Kidney (tissue), 14 donors: Measurements from ENCODE around the gene PIP4K2A. TPM values are rescaled to one million over a fixed set of nuclear protein-coding genes. Genes with fewer than 3 reads are reported as not detected.

ENCODE experiments used
- DNase-seq, 5 donors: peaks; one replicate each; pipeline ENCODE4 v3.0.0-alpha.2; 2013 to 2020
- FAIRE-seq: peaks from 2 replicates; lab custom pipeline; 2012; peaks lifted over from hg19 to GRCh38; lab: Jason Lieb, UNC
- H3K27ac ChIP-seq, 2 donors: one replicate each; pipeline ENCODE4 v1.7.0; 2013; ENCODE audit warnings: low read depth in 2 of 2, low read length in 2 of 2, inconsistent platforms in 1 of 2
- H3K27me3 ChIP-seq: one replicate; pipeline ENCODE4 v1.7.1; 2013; ENCODE audit warnings: low read length, inconsistent platforms; ENCODE audit not compliant: control insufficient read depth, insufficient read depth
- H3K36me3 ChIP-seq, 3 donors: one replicate each; pipeline versions ENCODE4 v1.7.0 to v1.7.1; 2013; ENCODE audit warnings: low read length in 3 of 3, control low read depth in 1 of 3, inconsistent platforms in 1 of 3; ENCODE audit not compliant: insufficient read depth in 3 of 3, control insufficient read depth in 2 of 3
- H3K4me1 ChIP-seq, 3 donors: one replicate each; pipeline versions ENCODE4 v1.7.0 to v1.7.1; 2013; ENCODE audit warnings: low read length in 3 of 3, inconsistent platforms in 1 of 3, low read depth in 1 of 3; ENCODE audit not compliant: control insufficient read depth in 2 of 3, insufficient read depth in 2 of 3
- H3K4me3 ChIP-seq, 3 donors: one replicate each; pipeline versions ENCODE4 v1.7.0 to v1.8.1; 2013; ENCODE audit warnings: low read length in 3 of 3, control low read depth in 1 of 3, inconsistent platforms in 1 of 3
- H3K9ac ChIP-seq, 3 donors: one replicate each; pipeline versions ENCODE4 v1.7.0 to v1.7.1; 2013; ENCODE audit warnings: low read length in 3 of 3, control low read depth in 1 of 3, inconsistent platforms in 1 of 3
- H3K9me3 ChIP-seq, 3 donors: one replicate each; pipeline versions ENCODE4 v1.7.0 to v1.7.1; 2013; ENCODE audit warnings: low read length in 3 of 3, control low read depth in 1 of 3, inconsistent platforms in 1 of 3; ENCODE audit not compliant: control insufficient read depth in 2 of 3, insufficient read depth in 1 of 3
- intact Hi-C: fragments of 100-400 bp; cut with DNase I; formaldehyde crosslinking; loops from one replicate; pipeline ENCODE4 v1.11.1; 2022
- polyA plus RNA-seq: library from polyadenylated mRNA; stranded (reverse); fragments of 350-450 nt; fragmentation: Illumina TruSeq; extraction: RNeasy Lipid Tissue Mini Kit (QIAGEN cat#74804); gene quantifications from one replicate; pipeline ENCODE4 v1.2.3, GENCODE V29; 2014; ENCODE audit warnings: low read depth, low replicate concordance; ENCODE audit not compliant: insufficient read depth
- total RNA-seq: library from RNA; stranded (reverse); fragmentation: NEBNext Ultra II Directional; extraction: Animal tissue kit (Norgen Biotek cat#: 25700); gene quantifications from one replicate; pipeline ENCODE4 v1.2.1, GENCODE V29; 2021
- TF ChIP-seq, protein P1 (sequence below): IDR thresholded peaks from 3 replicates; pipeline ENCODE4 v1.5.1; 2012; ENCODE audit warnings: mild to moderate bottlenecking, moderate library complexity, borderline replicate concordance; ENCODE audit not compliant: insufficient read depth; ENCODE audit errors: extremely low read depth
- donor health status: control.
- donor health status: control.
- donor health status: control.
- donor health status: control.
- donor health status: control.
- donor health status: DM: yes; HTN: yes; CAD: no.
- donor health status: Normal renal cell carcinoma (clear cell type).

PIP4K2A gene
- total and polyA plus RNA-seq, 2 donors from 2014 or later = 12.2 to 54.6 TPM

- Histone ChIP-seq H3K4me3 (no peak overlapping the region), H3K27ac (no peak overlapping the region), H3K4me1 (peaks cover 0 to 2% (median 0%) of the 10 kb centered on the region in 3 donors), H3K9ac (no peak overlapping the region), H3K27me3 (no peaks in the 10 kb centered on the region), H3K36me3 (no peaks in the 10 kb centered on the region), H3K9me3 (no peaks in the 10 kb centered on the region)
- intact Hi-C loops = no loop called here
- FAIRE-seq (no peak), DNase-seq (no peak)
- TF ChIP-seq, protein P1, sequence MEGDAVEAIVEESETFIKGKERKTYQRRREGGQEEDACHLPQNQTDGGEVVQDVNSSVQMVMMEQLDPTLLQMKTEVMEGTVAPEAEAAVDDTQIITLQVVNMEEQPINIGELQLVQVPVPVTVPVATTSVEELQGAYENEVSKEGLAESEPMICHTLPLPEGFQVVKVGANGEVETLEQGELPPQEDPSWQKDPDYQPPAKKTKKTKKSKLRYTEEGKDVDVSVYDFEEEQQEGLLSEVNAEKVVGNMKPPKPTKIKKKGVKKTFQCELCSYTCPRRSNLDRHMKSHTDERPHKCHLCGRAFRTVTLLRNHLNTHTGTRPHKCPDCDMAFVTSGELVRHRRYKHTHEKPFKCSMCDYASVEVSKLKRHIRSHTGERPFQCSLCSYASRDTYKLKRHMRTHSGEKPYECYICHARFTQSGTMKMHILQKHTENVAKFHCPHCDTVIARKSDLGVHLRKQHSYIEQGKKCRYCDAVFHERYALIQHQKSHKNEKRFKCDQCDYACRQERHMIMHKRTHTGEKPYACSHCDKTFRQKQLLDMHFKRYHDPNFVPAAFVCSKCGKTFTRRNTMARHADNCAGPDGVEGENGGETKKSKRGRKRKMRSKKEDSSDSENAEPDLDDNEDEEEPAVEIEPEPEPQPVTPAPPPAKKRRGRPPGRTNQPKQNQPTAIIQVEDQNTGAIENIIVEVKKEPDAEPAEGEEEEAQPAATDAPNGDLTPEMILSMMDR = no peak
These were observed 25.8 kb upstream of the PIP4K2A start for GRCh38 chr10:22740180-22740579.

DNA sequence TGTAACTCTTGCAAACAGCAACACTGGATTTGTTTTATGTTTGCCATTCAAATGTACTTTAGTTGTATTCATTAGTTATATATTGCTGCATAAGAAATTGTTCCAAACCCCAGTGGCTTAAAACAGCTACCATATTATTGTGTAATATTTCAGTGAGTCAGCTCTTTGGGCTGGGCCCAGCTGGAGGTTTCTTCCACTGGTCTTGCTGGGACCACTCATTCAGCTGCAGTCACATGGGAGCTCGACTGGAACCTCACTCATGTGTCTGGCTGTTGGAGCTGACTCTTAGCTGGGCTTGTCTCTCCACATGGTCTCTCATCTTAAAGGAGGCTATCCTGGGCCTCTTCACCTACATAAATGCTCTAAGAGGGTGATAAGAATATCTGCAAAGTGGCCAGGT is 23.2 kb upstream of the PIP4K2A start:
- H3K4me3 ChIP-seq = no peak overlapping the region
- DNase-seq (no peak), FAIRE-seq (no peak)
- no peak overlapping the region for H3K27ac ChIP-seq
- TF ChIP-seq, protein P1 = no peak
- peaks cover 0 to 2% (median 0%) of the 10 kb centered on the region in 3 donors for H3K4me1 ChIP-seq
- H3K9me3 ChIP-seq = no peaks in the 10 kb centered on the region
- H3K36me3 ChIP-seq = no peaks in the 10 kb centered on the region
- intact Hi-C loops = no loop called here
- no peaks in the 10 kb centered on the region for H3K27me3 ChIP-seq
- no peak overlapping the region for H3K9ac ChIP-seq

DNA sequence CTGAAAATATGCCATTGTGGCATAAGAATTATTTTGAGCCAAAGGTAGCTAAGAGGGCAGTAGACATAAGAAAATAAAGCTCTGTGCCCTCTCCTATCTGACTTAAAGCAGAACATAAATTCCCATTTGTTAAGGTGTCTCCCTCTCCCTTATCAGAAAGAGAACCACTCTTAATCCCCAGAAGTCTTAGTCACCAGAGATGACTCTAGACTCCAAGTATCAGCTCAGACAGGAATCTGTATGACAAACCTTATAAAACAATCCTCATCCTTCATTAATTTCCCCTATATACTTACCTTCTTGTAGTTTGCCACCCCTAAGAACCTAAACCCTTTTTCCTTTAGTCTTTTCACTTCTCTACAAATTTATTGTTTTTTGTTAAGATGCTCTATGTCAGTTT is 21.8 kb upstream of the PIP4K2A start:
- intact Hi-C loops = no loop called here
- FAIRE-seq = no peak

More for the DNA sequence above, 21.8 kb upstream of the PIP4K2A start:
- no peaks in the 10 kb centered on the region for H3K36me3 ChIP-seq
- no peak overlapping the region for H3K9ac ChIP-seq
- H3K4me1 ChIP-seq = peaks cover 0 to 2% (median 0%) of the 10 kb centered on the region in 3 donors
- H3K9me3 ChIP-seq = no peaks in the 10 kb centered on the region
- no peak overlapping the region for H3K27ac ChIP-seq
- no peak for DNase-seq
- H3K27me3 ChIP-seq = no peaks in the 10 kb centered on the region
- no peak overlapping the region for H3K4me3 ChIP-seq
- TF ChIP-seq, protein P1 = no peak
